GM12878 (cell line): Measurements from ENCODE around the gene MRPS18B. TPM values are rescaled to one million over a fixed set of nuclear protein-coding genes. Genes with fewer than 3 reads are reported as not detected.

Experiments used
- ATF7 ChIP-seq: fragments of 450-650 bp; IDR thresholded peaks from 2 replicates; pipeline ENCODE4 v1.6.1; 2016; ENCODE audit warnings: low read depth, mild to moderate bottlenecking
- CBX3 ChIP-seq: fragments of 200-600 bp; sonication (generic); IDR thresholded peaks from 2 replicates; pipeline ENCODE4 v1.6.1; 2016; ENCODE audit warnings: low read depth, borderline replicate concordance
- CREB1 ChIP-seq: IDR thresholded peaks from 2 replicates; pipeline ENCODE4 v1.6.1; 2012; ENCODE audit warnings: low read depth, mild to moderate bottlenecking, inconsistent platforms
- EGR1 ChIP-seq, 2 experiments: IDR thresholded peaks; 1 replicate in 1 of 2; 2 replicates in 1 of 2; pipeline ENCODE4 v1.6.1; 2011 to 2012; ENCODE audit warnings: low read depth in 2 of 2, low read length in 2 of 2, borderline replicate concordance in 1 of 2, mild to moderate bottlenecking in 1 of 2, moderate library complexity in 1 of 2
- GABPA ChIP-seq: IDR thresholded peaks from 2 replicates; pipeline ENCODE4 v1.6.1; 2014; ENCODE audit warnings: antibody characterized with exemption, low read depth, mild to moderate bottlenecking, inconsistent platforms
- LARP7 ChIP-seq: fragments of 450-650 bp; IDR thresholded peaks from 2 replicates; pipeline ENCODE4 v1.6.1; 2017; ENCODE audit warnings: mild to moderate bottlenecking
- NBN ChIP-seq: fragments of 450-650 bp; IDR thresholded peaks from 2 replicates; pipeline ENCODE4 v1.6.1; 2016
- NR2F1 ChIP-seq: fragments of 450-650 bp; conservative IDR thresholded peaks from 2 replicates; pipeline ENCODE4 v1.6.1; 2017; ENCODE audit warnings: mild to moderate bottlenecking
- POLR2AphosphoS5 ChIP-seq: IDR thresholded peaks from 2 replicates; pipeline ENCODE4 v1.6.1; 2011; ENCODE audit warnings: mild to moderate bottlenecking, low read length, inconsistent platforms
- RUNX3 ChIP-seq: IDR thresholded peaks from 2 replicates; pipeline ENCODE4 v1.6.1; 2012; ENCODE audit warnings: low read length, inconsistent platforms
- SRF ChIP-seq, 2 experiments: IDR thresholded peaks; 2 replicates each; pipeline ENCODE4 v1.6.1; 2011; ENCODE audit warnings: low read depth in 2 of 2, low read length in 2 of 2, mild to moderate bottlenecking in 1 of 2, moderate library complexity in 1 of 2
- ZNF274 ChIP-seq: IDR thresholded peaks from one replicate; pipeline ENCODE4 v1.8.0; 2011; ENCODE audit not compliant: insufficient read length, insufficient read depth
- polyA plus RNA-seq, 11 experiments: library from polyadenylated mRNA; depleted of rRNA in 4 of 11; unstranded in 6 of 11; stranded (reverse) in 5 of 11; fragments of >200 nt; fragmentation: Nextera tagmentation in 4 of 11; fragmentation: Illumina TruSeq in 1 of 11; extraction: Ambion mirVana in 4 of 11; extraction: Trizol in 1 of 11; gene quantifications; 1 replicate in 1 of 11; 2 replicates in 10 of 11; pipeline versions ENCODE4 v1.2.1 to v1.2.3, GENCODE V29; 2011 to 2016; ENCODE audit warnings: inconsistent platforms in 2 of 11, missing spikeins in 2 of 11, low read depth in 1 of 11
- total RNA-seq, 4 experiments: library from RNA; depleted of rRNA in 3 of 4; stranded (reverse); fragments of >200 nt in 3 of 4; fragmentation: Illumina TruSeq in 1 of 4; extraction: Trizol in 1 of 4; gene quantifications; 2 replicates each; pipeline versions ENCODE4 v1.2.1 to v1.2.3, GENCODE V29; 2013 to 2021
- TF ChIP-seq, protein P1 (sequence below): fragments of 450-650 bp; IDR thresholded peaks from 2 replicates; pipeline ENCODE4 v1.6.1; 2017; ENCODE audit warnings: mild to moderate bottlenecking, moderate library complexity
- TF ChIP-seq, protein P2 (sequence below): IDR thresholded peaks from 2 replicates; pipeline ENCODE4 v1.6.1; 2011; ENCODE audit warnings: low read depth, mild to moderate bottlenecking, low read length, moderate library complexity, borderline replicate concordance; ENCODE audit errors: extremely low read depth
- TF ChIP-seq, protein P3 (sequence below): IDR thresholded peaks from 2 replicates; pipeline ENCODE4 v1.6.1; 2012; ENCODE audit warnings: low read depth, low read length, improper control_type of control experiment
- TF ChIP-seq, protein P4 (sequence below): fragments of 450-650 bp; IDR thresholded peaks from 2 replicates; pipeline ENCODE4 v1.6.1; 2016; ENCODE audit warnings: mild to moderate bottlenecking, moderate library complexity, borderline replicate concordance
- TF ChIP-seq, protein P5 (sequence below), 3 experiments: IDR thresholded peaks in 2 of 3; conservative IDR thresholded peaks in 1 of 3; 2 replicates each; pipeline ENCODE4 v1.5.1; 2011; ENCODE audit warnings: low read depth in 3 of 3, low read length in 3 of 3, mild to moderate bottlenecking in 3 of 3, control low read depth in 2 of 3, moderate library complexity in 2 of 3, inconsistent platforms in 1 of 3, mixed read lengths in 1 of 3; ENCODE audit not compliant: control insufficient read depth in 2 of 3, insufficient read depth in 1 of 3; ENCODE audit errors: extremely low read depth in 1 of 3

Gene MRPS18B
- total and polyA plus RNA-seq, 10 of the 15 experiments (the other 5 are each of a cell fraction or from before 2014, with no cell fraction given), result 80.9 to 259 (median 140) TPM

DNA sequence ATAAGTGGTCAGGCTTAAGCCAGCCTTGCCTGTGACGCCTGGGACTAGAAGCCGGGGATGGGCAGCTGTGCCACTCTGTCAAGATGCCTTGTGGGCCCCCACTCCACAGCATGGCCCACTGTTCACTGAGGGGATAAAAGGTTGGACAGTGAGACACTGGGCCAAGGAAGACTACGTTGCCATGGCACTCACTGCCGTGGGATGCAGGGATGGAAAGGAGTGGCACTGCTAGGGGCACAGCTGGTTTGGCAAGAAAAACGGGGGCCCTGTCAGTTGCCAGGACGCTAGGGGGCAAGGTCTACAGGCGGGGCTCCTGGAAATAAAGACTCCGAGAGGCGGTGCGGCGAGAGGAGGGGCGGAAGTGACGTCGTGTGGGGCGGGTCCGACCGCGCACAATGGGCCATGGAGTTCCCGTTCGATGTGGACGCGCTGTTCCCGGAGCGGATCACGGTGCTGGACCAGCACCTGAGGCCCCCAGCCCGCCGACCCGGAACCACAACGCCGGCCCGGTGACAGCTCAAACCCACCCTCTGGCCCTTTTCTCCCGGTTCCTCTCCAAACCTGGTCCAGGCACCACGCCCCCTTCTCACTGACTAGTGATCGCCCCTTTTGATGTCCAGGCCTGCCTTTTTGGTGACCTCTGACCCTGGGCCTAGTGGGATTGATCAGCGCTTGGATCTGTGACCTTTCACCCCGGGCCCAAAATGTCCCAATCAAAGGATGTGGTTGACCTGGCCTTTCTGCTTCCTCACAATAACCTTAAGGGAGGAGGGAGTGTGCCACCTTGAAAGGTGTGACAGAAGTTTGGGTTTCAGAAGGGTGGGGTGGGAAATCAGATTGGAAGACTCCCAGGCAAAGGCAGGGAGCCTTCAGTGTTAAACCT is 9.1 kb downstream of the MRPS18B start, which contains the start of gene ATAT1 (continued):
- TF ChIP-seq POLR2AphosphoS5 (peak; percentile 82; the same call in 1 of the 2 replicates), RUNX3 (peak; percentile 1; the same call in 1 of the 2 replicates), ATF7 (peak; percentile 43; the same call in 1 of the 2 replicates), CBX3 (no peak), ZNF274 (no peak), NBN (peak; percentile 56; the same call in 1 of the 2 replicates), GABPA (peak; percentile 85), NR2F1 (peak; percentile 95), CREB1 (peak; percentile 91), EGR1 (IDR thresholded peaks at IDR 0.05; ENCODE audit: borderline replicate concordance in 1 of 2, low read depth in 2 of 2, low read length in 2 of 2) (no peak), LARP7 (peak; percentile 55; the same call in 1 of the 2 replicates), SRF (IDR thresholded peaks at IDR 0.05; ENCODE audit: low read depth in 2 of 2, low read length in 2 of 2) (no peak)
- TF ChIP-seq, protein P1, sequence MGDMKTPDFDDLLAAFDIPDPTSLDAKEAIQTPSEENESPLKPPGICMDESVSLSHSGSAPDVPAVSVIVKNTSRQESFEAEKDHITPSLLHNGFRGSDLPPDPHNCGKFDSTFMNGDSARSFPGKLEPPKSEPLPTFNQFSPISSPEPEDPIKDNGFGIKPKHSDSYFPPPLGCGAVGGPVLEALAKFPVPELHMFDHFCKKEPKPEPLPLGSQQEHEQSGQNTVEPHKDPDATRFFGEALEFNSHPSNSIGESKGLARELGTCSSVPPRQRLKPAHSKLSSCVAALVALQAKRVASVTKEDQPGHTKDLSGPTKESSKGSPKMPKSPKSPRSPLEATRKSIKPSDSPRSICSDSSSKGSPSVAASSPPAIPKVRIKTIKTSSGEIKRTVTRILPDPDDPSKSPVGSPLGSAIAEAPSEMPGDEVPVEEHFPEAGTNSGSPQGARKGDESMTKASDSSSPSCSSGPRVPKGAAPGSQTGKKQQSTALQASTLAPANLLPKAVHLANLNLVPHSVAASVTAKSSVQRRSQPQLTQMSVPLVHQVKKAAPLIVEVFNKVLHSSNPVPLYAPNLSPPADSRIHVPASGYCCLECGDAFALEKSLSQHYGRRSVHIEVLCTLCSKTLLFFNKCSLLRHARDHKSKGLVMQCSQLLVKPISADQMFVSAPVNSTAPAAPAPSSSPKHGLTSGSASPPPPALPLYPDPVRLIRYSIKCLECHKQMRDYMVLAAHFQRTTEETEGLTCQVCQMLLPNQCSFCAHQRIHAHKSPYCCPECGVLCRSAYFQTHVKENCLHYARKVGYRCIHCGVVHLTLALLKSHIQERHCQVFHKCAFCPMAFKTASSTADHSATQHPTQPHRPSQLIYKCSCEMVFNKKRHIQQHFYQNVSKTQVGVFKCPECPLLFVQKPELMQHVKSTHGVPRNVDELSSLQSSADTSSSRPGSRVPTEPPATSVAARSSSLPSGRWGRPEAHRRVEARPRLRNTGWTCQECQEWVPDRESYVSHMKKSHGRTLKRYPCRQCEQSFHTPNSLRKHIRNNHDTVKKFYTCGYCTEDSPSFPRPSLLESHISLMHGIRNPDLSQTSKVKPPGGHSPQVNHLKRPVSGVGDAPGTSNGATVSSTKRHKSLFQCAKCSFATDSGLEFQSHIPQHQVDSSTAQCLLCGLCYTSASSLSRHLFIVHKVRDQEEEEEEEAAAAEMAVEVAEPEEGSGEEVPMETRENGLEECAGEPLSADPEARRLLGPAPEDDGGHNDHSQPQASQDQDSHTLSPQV, result no peak
- TF ChIP-seq, protein P2, sequence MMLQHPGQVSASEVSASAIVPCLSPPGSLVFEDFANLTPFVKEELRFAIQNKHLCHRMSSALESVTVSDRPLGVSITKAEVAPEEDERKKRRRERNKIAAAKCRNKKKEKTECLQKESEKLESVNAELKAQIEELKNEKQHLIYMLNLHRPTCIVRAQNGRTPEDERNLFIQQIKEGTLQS, result no peak
- TF ChIP-seq, protein P3, sequence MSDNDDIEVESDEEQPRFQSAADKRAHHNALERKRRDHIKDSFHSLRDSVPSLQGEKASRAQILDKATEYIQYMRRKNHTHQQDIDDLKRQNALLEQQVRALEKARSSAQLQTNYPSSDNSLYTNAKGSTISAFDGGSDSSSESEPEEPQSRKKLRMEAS, result no peak
- TF ChIP-seq, protein P4, sequence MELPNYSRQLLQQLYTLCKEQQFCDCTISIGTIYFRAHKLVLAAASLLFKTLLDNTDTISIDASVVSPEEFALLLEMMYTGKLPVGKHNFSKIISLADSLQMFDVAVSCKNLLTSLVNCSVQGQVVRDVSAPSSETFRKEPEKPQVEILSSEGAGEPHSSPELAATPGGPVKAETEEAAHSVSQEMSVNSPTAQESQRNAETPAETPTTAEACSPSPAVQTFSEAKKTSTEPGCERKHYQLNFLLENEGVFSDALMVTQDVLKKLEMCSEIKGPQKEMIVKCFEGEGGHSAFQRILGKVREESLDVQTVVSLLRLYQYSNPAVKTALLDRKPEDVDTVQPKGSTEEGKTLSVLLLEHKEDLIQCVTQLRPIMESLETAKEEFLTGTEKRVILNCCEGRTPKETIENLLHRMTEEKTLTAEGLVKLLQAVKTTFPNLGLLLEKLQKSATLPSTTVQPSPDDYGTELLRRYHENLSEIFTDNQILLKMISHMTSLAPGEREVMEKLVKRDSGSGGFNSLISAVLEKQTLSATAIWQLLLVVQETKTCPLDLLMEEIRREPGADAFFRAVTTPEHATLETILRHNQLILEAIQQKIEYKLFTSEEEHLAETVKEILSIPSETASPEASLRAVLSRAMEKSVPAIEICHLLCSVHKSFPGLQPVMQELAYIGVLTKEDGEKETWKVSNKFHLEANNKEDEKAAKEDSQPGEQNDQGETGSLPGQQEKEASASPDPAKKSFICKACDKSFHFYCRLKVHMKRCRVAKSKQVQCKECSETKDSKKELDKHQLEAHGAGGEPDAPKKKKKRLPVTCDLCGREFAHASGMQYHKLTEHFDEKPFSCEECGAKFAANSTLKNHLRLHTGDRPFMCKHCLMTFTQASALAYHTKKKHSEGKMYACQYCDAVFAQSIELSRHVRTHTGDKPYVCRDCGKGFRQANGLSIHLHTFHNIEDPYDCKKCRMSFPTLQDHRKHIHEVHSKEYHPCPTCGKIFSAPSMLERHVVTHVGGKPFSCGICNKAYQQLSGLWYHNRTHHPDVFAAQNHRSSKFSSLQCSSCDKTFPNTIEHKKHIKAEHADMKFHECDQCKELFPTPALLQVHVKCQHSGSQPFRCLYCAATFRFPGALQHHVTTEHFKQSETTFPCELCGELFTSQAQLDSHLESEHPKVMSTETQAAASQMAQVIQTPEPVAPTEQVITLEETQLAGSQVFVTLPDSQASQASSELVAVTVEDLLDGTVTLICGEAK, result peak; percentile 77
- TF ChIP-seq, protein P5, sequence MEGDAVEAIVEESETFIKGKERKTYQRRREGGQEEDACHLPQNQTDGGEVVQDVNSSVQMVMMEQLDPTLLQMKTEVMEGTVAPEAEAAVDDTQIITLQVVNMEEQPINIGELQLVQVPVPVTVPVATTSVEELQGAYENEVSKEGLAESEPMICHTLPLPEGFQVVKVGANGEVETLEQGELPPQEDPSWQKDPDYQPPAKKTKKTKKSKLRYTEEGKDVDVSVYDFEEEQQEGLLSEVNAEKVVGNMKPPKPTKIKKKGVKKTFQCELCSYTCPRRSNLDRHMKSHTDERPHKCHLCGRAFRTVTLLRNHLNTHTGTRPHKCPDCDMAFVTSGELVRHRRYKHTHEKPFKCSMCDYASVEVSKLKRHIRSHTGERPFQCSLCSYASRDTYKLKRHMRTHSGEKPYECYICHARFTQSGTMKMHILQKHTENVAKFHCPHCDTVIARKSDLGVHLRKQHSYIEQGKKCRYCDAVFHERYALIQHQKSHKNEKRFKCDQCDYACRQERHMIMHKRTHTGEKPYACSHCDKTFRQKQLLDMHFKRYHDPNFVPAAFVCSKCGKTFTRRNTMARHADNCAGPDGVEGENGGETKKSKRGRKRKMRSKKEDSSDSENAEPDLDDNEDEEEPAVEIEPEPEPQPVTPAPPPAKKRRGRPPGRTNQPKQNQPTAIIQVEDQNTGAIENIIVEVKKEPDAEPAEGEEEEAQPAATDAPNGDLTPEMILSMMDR (IDR thresholded peaks at IDR 0.05 in 2 of 3, conservative IDR thresholded peaks at IDR 0.05 in 1 of 3; ENCODE audit: control insufficient read depth in 2 of 3, extremely low read depth in 1 of 3, insufficient read depth in 1 of 3, low read depth in 3 of 3, low read length in 3 of 3), result peak; percentile 44 to 52 (median 46); a peak in 5 of 6 replicates
